MM.1S (cell line): ENCODE data around the gene NREP.
A peak's percentile ranks its signal among the peaks of the same experiment; 100 is the strongest.

Experiments
- DNase-seq: peaks from one replicate; pipeline ENCODE4 v3.0.0-alpha.2; 2015
- H2AFZ ChIP-seq: fragments of 300-600 bp; sonication (generic); 2 replicates; pipeline ENCODE4 v1.6.0; 2016; ENCODE audit warnings: antibody characterized with exemption, low read length
- H3F3A ChIP-seq: fragments of 300-600 bp; sonication (generic); 2 replicates; pipeline ENCODE4 v1.6.1; 2016; ENCODE audit warnings: mild to moderate bottlenecking, antibody characterized with exemption, low read length, moderate library complexity, mixed read lengths; ENCODE audit not compliant: insufficient read depth
- H3K27ac ChIP-seq: fragments of 300-600 bp; sonication (generic); 2 replicates; pipeline ENCODE4 v1.5.1; 2016; ENCODE audit warnings: mild to moderate bottlenecking, low read length
- H3K27me3 ChIP-seq: fragments of 300-600 bp; sonication (generic); replicated peaks from 2 replicates; pipeline ENCODE4 v1.6.0; 2016; ENCODE audit warnings: low read length; ENCODE audit not compliant: insufficient read depth
- H3K36me3 ChIP-seq: fragments of 300-600 bp; sonication (generic); replicated peaks from 2 replicates; pipeline ENCODE4 v1.6.1; 2016; ENCODE audit warnings: mild to moderate bottlenecking, low read length, mixed read lengths; ENCODE audit not compliant: insufficient read depth
- H3K4me1 ChIP-seq: fragments of 300-600 bp; sonication (generic); 2 replicates; pipeline ENCODE4 v1.6.1; 2016; ENCODE audit warnings: low read length, mixed read lengths
- H3K4me2 ChIP-seq: fragments of 300-600 bp; sonication (generic); 2 replicates; pipeline ENCODE4 v1.6.0; 2016; ENCODE audit warnings: low read depth, low read length
- H3K4me3 ChIP-seq: fragments of 300-600 bp; sonication (generic); 2 replicates; pipeline ENCODE4 v1.5.1; 2016; ENCODE audit warnings: low read length, mixed read lengths
- H3K79me2 ChIP-seq: fragments of 300-600 bp; sonication (generic); 2 replicates; pipeline ENCODE4 v1.6.1; 2016; ENCODE audit warnings: mixed run types, low read length, mixed read lengths
- H3K9ac ChIP-seq: fragments of 300-600 bp; sonication (generic); 2 replicates; pipeline ENCODE4 v1.6.1; 2016; ENCODE audit warnings: low read length, mixed read lengths
- H3K9me2 ChIP-seq: fragments of 300-600 bp; sonication (generic); replicated peaks from 2 replicates; pipeline ENCODE4 v1.6.1; 2016; ENCODE audit warnings: mild to moderate bottlenecking, low read length, mixed read lengths; ENCODE audit not compliant: insufficient read depth
- H3K9me3 ChIP-seq: fragments of 300-600 bp; sonication (generic); replicated peaks from 2 replicates; pipeline ENCODE4 v1.6.1; 2016; ENCODE audit warnings: mild to moderate bottlenecking, low read length, mixed read lengths; ENCODE audit not compliant: insufficient read depth
- H4K20me1 ChIP-seq: fragments of 300-600 bp; sonication (generic); 2 replicates; pipeline ENCODE4 v1.6.1; 2016; ENCODE audit warnings: mild to moderate bottlenecking, low read length, moderate library complexity, mixed read lengths; ENCODE audit not compliant: insufficient read depth
- EZH2 ChIP-seq: fragments of 300-600 bp; sonication (generic); optimal IDR thresholded peaks from 2 replicates; pipeline ENCODE3; 2017; ENCODE audit warnings: low read depth, mild to moderate bottlenecking, antibody characterized with exemption, low read length, mixed read lengths
- EZH2phosphoT487 ChIP-seq: fragments of 300-600 bp; sonication (generic); IDR thresholded peaks from 2 replicates; pipeline ENCODE4 v1.6.1; 2018; ENCODE audit warnings: antibody characterized with exemption, low read length
- TF ChIP-seq, protein P1 (sequence below): fragments of 300-600 bp; sonication (generic); IDR thresholded peaks from 2 replicates; pipeline ENCODE4 v1.5.1; 2016; ENCODE audit warnings: antibody characterized with exemption, low read length, mixed read lengths

Gene NREP

DNA sequence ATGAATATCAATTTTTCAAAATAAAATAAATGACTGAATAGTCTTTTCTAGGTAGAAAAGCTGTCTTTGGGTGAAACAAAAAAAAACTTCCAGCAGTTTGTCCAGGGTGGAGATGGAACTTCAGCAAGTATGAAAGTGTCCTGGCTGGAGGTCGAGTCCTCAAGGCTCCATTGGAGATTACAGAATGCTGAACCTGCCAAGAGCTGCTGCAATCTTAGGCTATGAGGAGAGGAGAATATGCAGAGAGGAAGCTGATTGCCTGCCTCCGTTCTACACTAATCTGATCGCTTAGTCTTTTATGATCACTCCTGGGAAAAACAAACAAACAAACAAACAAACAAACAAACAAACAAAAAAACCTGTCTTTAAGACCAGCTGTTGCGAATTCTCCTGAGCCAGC lies 50.6 kb downstream of the NREP start:
- H3K4me1 ChIP-seq = peaks cover 14% of the 10 kb centered on the region
- no peaks in the 10 kb centered on the region for H3K79me2 ChIP-seq
- no peaks in the 10 kb centered on the region for H3K9me2 ChIP-seq
- no peaks in the 10 kb centered on the region for H3K9me3 ChIP-seq
- no peak overlapping the region for H3K9ac ChIP-seq
- no peak for TF ChIP-seq EZH2
- TF ChIP-seq, protein P1, sequence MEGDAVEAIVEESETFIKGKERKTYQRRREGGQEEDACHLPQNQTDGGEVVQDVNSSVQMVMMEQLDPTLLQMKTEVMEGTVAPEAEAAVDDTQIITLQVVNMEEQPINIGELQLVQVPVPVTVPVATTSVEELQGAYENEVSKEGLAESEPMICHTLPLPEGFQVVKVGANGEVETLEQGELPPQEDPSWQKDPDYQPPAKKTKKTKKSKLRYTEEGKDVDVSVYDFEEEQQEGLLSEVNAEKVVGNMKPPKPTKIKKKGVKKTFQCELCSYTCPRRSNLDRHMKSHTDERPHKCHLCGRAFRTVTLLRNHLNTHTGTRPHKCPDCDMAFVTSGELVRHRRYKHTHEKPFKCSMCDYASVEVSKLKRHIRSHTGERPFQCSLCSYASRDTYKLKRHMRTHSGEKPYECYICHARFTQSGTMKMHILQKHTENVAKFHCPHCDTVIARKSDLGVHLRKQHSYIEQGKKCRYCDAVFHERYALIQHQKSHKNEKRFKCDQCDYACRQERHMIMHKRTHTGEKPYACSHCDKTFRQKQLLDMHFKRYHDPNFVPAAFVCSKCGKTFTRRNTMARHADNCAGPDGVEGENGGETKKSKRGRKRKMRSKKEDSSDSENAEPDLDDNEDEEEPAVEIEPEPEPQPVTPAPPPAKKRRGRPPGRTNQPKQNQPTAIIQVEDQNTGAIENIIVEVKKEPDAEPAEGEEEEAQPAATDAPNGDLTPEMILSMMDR = no peak
- no peak for TF ChIP-seq EZH2phosphoT487
- H3K36me3 ChIP-seq = no peaks in the 10 kb centered on the region
- H3K27ac ChIP-seq = no peak overlapping the region
- H3K4me2 ChIP-seq = no peak overlapping the region
- no peak overlapping the region for H3K4me3 ChIP-seq
- H3K27me3 ChIP-seq = no peaks in the 10 kb centered on the region
- H4K20me1 ChIP-seq = no peaks in the 10 kb centered on the region
- peaks cover 11% of the 10 kb centered on the region for H3F3A ChIP-seq
- no peak for DNase-seq
- H2AFZ ChIP-seq = no peak overlapping the region

DNA sequence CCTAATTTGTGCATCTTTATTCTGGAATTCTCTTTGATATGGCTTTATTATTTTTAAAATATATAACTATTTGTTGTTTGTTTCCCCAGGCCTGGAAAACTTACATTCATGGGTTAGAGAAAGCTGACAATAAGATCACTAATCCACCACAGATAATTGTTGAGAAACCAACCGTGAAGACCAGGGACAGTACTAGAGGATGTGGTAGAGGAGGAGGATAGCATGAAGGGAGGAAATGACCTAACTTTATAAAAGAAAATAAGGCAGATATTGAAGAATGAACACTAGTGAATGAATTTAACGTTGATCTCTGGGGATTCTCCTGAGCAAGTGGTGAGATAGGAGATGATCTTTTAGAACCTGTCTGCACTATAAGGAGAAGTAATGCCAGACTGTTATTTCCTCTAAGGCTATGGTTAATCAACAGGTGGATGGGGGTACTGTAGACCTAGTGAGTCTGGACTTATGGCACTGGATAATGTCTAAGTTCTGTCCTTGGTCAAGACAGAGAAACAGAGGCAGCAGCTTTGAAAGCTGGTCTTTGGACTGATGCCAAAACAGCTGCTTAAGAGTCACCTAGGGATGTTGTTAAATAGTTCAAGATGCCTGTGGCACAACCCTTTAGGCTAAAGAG lies 52.4 kb downstream of the NREP start:
- Histone ChIP-seq H3K4me3 (no peak overlapping the region), H3K9ac (no peak overlapping the region)

DNA sequence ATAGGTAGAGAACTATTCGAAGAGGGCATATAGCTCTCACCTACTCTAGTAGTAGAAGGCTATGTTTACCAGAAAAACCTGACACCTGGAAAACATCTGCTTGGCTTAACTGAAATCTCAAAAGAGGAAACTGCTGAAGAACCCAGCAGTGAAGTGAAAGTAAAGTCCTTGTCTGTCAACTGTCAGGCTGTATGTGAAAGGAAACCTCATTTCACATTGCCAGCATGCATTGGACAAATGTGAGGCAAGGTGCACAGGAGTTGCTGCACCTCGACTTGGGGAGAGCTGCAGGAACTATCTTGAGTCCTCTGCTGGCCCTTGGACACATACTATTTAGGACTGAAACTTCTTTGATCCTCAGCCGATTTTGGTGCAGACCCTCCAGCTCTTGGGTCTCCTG lies 53.3 kb downstream of the NREP start:
- Histone ChIP-seq H4K20me1 (no peaks in the 10 kb centered on the region), H3K27me3 (no peaks in the 10 kb centered on the region), H3K4me3 (no peak overlapping the region), H3K79me2 (no peaks in the 10 kb centered on the region), H2AFZ (no peak overlapping the region), H3K4me2 (peak overlapping the region; percentile 68), H3K9me2 (no peaks in the 10 kb centered on the region), H3K9me3 (no peaks in the 10 kb centered on the region), H3K36me3 (no peaks in the 10 kb centered on the region), H3K4me1 (peaks cover 14% of the 10 kb centered on the region), H3K27ac (peak overlapping the region; percentile 2; the same call in 1 of the 2 replicates), H3K9ac (no peak overlapping the region), H3F3A (peaks cover 11% of the 10 kb centered on the region)
- DNase-seq = peak; percentile 88
- no peak for TF ChIP-seq EZH2phosphoT487

More for the DNA sequence above, 52.4 kb downstream of the NREP start:
- no peaks in the 10 kb centered on the region for H4K20me1 ChIP-seq
- no peaks in the 10 kb centered on the region for H3K36me3 ChIP-seq
- TF ChIP-seq EZH2phosphoT487 = no peak
- TF ChIP-seq, protein P1 = no peak
- TF ChIP-seq EZH2 = no peak
- H3K9me3 ChIP-seq = no peaks in the 10 kb centered on the region
- no peaks in the 10 kb centered on the region for H3K79me2 ChIP-seq
- no peak for DNase-seq
- no peaks in the 10 kb centered on the region for H3K27me3 ChIP-seq
- no peaks in the 10 kb centered on the region for H3K9me2 ChIP-seq
- H3K27ac ChIP-seq = no peak overlapping the region
- peaks cover 11% of the 10 kb centered on the region for H3F3A ChIP-seq
- H3K4me2 ChIP-seq = no peak overlapping the region
- no peak overlapping the region for H2AFZ ChIP-seq
- H3K4me1 ChIP-seq = peaks cover 14% of the 10 kb centered on the region

DNA sequence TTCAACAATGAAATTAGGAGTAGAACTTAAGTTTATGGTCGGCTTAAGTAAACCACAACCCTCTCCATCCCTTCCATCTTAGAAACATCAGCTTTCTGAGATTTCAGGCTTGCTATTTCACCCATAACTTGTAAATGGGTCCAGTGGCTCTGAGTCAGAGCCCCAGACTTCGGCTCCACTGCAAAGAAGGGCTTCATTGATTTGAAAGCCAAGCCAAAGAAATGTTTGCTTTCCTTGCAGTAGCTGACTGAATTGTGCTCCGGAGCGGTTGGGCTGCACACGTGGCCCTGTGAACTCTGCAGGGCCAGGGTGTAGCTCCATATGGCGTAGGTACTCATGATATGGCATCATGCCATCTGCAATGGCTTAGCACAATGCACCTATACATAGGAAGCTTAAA lies 57.0 kb downstream of the NREP start:
- H3K27ac ChIP-seq = no peak overlapping the region
- no peaks in the 10 kb centered on the region for H3K36me3 ChIP-seq
- H3K4me1 ChIP-seq = peaks cover 14% of the 10 kb centered on the region
- H4K20me1 ChIP-seq = no peaks in the 10 kb centered on the region
- no peak overlapping the region for H2AFZ ChIP-seq
- H3K4me3 ChIP-seq = no peak overlapping the region
- H3K4me2 ChIP-seq = no peak overlapping the region
- no peaks in the 10 kb centered on the region for H3K79me2 ChIP-seq
- no peaks in the 10 kb centered on the region for H3K9me3 ChIP-seq
- no peaks in the 10 kb centered on the region for H3K27me3 ChIP-seq
- no peak overlapping the region for H3K9ac ChIP-seq
- DNase-seq = no peak
- no peaks in the 10 kb centered on the region for H3K9me2 ChIP-seq
- TF ChIP-seq EZH2phosphoT487 = no peak
- TF ChIP-seq, protein P1 = no peak
- TF ChIP-seq EZH2 = no peak
- H3F3A ChIP-seq = peaks cover 11% of the 10 kb centered on the region
